Activated T-helper 1 cell treated with Interleukin-2 at 50 U/mL for 16 hours (primary cell): Measurements from ENCODE around the gene MND1.

Source experiments
- DNase-seq: peaks from one replicate; pipeline ENCODE4 v3.0.0-alpha.2; 2020; ENCODE audit warnings: low read depth

The MND1 gene

GRCh38 chr4:153346563-153346962 lies 2.1 kb downstream of the MND1 start:
- no peak for DNase-seq

- DNase-seq = no peak
These were observed 2.6 kb downstream of the MND1 start for GRCh38 chr4:153347117-153347516.

GRCh38 chr4:153348006-153348405 lies 3.5 kb downstream of the MND1 start:
- no peak for DNase-seq

GRCh38 chr4:153349206-153349805 lies 4.8 kb downstream of the MND1 start:
- DNase-seq = no peak

- no peak for DNase-seq
These were observed 17.7 kb downstream of the MND1 start for GRCh38 chr4:153362184-153362583.

GRCh38 chr4:153364061-153364460 lies 19.6 kb downstream of the MND1 start:
- DNase-seq = no peak

GRCh38 chr4:153365003-153365402 lies 20.5 kb downstream of the MND1 start:
- no peak for DNase-seq

GRCh38 chr4:153366486-153366885 lies 22.0 kb downstream of the MND1 start:
- no peak for DNase-seq

GRCh38 chr4:153367092-153367491 lies 22.6 kb downstream of the MND1 start:
- no peak for DNase-seq

GRCh38 chr4:153369021-153369420 lies 24.5 kb downstream of the MND1 start:
- DNase-seq = no peak

- DNase-seq = no peak
These were observed 27.3 kb downstream of the MND1 start for GRCh38 chr4:153371701-153372234.

- DNase-seq = no peak
These were observed 28.6 kb downstream of the MND1 start for GRCh38 chr4:153372967-153373562.

- no peak for DNase-seq
These were observed 30.0 kb downstream of the MND1 start for GRCh38 chr4:153374442-153374841.

GRCh38 chr4:153375303-153375702 lies 30.8 kb downstream of the MND1 start:
- DNase-seq = no peak

GRCh38 chr4:153383131-153383530 lies 38.6 kb downstream of the MND1 start:
- DNase-seq = no peak

GRCh38 chr4:153384160-153384559 lies 39.7 kb downstream of the MND1 start:
- DNase-seq = no peak

GRCh38 chr4:153385784-153386183 lies 41.3 kb downstream of the MND1 start:
- DNase-seq = no peak

- DNase-seq = no peak
These were observed 43.5 kb downstream of the MND1 start for GRCh38 chr4:153387981-153388380.

GRCh38 chr4:153393397-153393796 lies 48.9 kb downstream of the MND1 start:
- no peak for DNase-seq

GRCh38 chr4:153394945-153395344 lies 50.5 kb downstream of the MND1 start:
- no peak for DNase-seq

- DNase-seq = no peak
These were observed 54.2 kb downstream of the MND1 start for GRCh38 chr4:153398713-153399112.

GRCh38 chr4:153399358-153399757 lies 54.9 kb downstream of the MND1 start:
- no peak for DNase-seq

- no peak for DNase-seq
These were observed 57.0 kb downstream of the MND1 start for GRCh38 chr4:153401501-153401900.

- no peak for DNase-seq
These were observed 57.9 kb downstream of the MND1 start for GRCh38 chr4:153402366-153402765.
